ENCODE data around the gene RSPH6A. TPM values are rescaled to one million over a fixed set of nuclear protein-coding genes. Genes with fewer than 3 reads are reported as not detected.

Gene RSPH6A
- total RNA-seq, 3 donors from 2014 or later = 0.15 to 0.33 (median 0.26) TPM

- H3K36me3 Mint-ChIP-seq (ENCODE audit: insufficient read depth) = peaks cover 21% of the 10 kb centered on the region
- DNase-seq (no peak), ATAC-seq (no peak)
- H3K4me3 Mint-ChIP-seq = no peak overlapping the region
- peaks cover 27% of the 10 kb centered on the region for H3K27me3 Mint-ChIP-seq (ENCODE audit: low read depth)
- peaks cover 17% of the 10 kb centered on the region for H3K4me1 Mint-ChIP-seq (ENCODE audit: low read depth)
- no peaks in the 10 kb centered on the region for H3K9me3 Mint-ChIP-seq
Measured at GRCh38 chr19:45782820-45783785, 32.0 kb downstream of the RSPH6A start.

DNA sequence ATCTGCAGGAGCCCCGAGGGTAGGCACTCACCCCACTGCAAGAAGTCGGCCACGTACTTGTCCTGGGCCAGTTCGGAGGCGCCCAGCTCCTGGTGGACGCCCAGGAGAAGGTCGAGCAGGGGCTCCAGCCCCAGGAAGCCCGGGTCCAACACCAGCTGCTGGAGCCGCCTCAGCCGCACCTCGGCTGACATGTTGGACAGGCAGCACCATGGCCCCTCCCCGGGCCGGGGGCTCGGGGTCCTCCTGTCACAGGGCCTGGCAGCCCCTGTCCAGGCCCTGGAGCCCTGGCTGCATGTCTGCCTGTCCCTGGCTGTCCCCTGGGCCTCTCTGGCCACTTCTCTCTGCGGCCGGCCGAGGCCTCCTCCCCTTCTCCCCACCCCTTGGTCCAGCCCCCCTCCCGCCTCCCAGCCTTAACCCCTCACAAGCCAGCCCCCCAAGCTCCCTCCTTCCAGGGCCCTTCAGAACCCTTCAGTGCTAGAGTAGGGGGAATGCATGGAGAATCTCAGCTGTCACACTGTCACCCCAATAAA, 32.9 kb downstream of the RSPH6A start, which contains the start of gene DMPK:
TSS of gene DMPK (minus strand) at position 329 of the 530 bp plus-strand sequence. CDS start at position 191, 138 bp downstream.
- no peak for ATAC-seq
- no peak for DNase-seq
- Mint-ChIP-seq H3K9me3 (no peaks in the 10 kb centered on the region), H3K4me3 (no peak within 1 kb of the TSS), H3K27me3 (ENCODE audit: low read depth) (peaks cover 32% of the 10 kb centered on the region), H3K4me1 (ENCODE audit: low read depth) (peaks cover 17% of the 10 kb centered on the region), H3K36me3 (ENCODE audit: insufficient read depth) (peaks cover 17% of the 10 kb centered on the region)

GRCh38 chr19:45781214-45782161, 33.6 kb downstream of the RSPH6A start:
- peaks cover 17% of the 10 kb centered on the region for H3K4me1 Mint-ChIP-seq (ENCODE audit: low read depth)
- H3K9me3 Mint-ChIP-seq = no peaks in the 10 kb centered on the region
- no peak overlapping the region for H3K4me3 Mint-ChIP-seq
- peaks cover 17% of the 10 kb centered on the region for H3K36me3 Mint-ChIP-seq (ENCODE audit: insufficient read depth)
- H3K27me3 Mint-ChIP-seq (ENCODE audit: low read depth) = peaks cover 35% of the 10 kb centered on the region
- DNase-seq = no peak
- no peak for ATAC-seq

DNA sequence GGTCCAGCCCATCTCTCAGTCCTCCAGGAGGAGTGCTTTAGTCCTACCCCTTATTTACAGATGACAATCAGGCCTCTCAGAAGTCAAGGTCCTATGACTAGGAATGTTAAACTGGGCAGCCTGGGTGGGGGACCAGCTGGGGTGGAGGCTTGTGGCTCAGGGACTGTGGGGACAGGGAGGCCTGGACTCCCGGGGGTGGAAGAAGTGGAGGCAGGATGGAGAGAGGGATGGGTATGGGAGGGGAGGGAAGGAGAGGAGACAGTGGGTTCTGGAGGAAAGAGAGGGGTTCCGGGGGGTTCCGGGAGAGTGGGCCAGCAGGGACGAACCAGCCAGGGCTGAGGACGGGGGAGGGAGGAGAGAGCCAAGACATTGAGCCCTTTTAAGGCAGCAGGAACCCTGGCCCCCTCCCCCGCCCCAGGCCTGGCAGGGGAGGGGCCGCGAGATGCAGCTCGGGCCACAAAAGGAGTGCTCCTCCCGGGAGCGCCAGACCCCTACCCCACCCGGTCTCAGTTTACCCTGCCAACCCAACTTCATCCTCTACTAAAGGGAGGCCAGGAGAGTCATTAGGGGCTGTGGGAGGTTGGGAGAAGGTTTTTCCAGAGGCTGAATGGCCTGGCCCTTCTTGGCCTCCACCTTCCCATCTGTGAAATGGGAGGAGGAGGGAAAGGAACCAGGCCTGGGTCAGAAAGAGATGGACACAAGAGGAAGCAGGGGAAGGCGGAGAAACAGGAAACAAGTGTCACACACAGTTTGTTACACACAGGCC, 34.5 kb downstream of the RSPH6A start:
- H3K27me3 Mint-ChIP-seq (ENCODE audit: low read depth) = peaks cover 35% of the 10 kb centered on the region
- H3K9me3 Mint-ChIP-seq = no peaks in the 10 kb centered on the region
- H3K36me3 Mint-ChIP-seq (ENCODE audit: insufficient read depth) = peaks cover 14% of the 10 kb centered on the region
- no peak for ATAC-seq
- no peak overlapping the region for H3K4me3 Mint-ChIP-seq
- H3K4me1 Mint-ChIP-seq (ENCODE audit: low read depth) = peaks cover 17% of the 10 kb centered on the region
- no peak for DNase-seq

DNA sequence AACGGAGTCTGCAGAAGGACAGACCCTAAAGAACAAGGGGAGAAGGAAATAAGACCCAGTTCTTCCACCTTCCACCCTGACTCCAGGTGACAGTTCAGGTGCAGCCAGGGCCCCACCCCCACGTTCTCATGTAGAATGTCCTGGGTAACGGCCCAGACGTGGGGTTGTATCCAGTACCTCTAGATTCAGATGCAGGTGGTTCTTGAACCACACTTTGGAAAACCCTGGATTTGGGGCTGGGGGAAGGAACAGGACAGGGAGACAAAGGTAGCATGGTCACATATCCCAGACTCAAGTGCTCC, 35.0 kb downstream of the RSPH6A start:
- no peak for ATAC-seq
- Mint-ChIP-seq H3K36me3 (ENCODE audit: insufficient read depth) (peaks cover 11% of the 10 kb centered on the region), H3K4me3 (no peak overlapping the region), H3K4me1 (ENCODE audit: low read depth) (peaks cover 17% of the 10 kb centered on the region), H3K9me3 (no peaks in the 10 kb centered on the region), H3K27me3 (ENCODE audit: low read depth) (peaks cover 35% of the 10 kb centered on the region)
- no peak for DNase-seq

GRCh38 chr19:45779231-45780145, 35.6 kb downstream of the RSPH6A start:
- H3K36me3 Mint-ChIP-seq (ENCODE audit: insufficient read depth) = peaks cover 10% of the 10 kb centered on the region
- no peaks in the 10 kb centered on the region for H3K9me3 Mint-ChIP-seq
- peak overlapping the region; percentile 73 for H3K4me3 Mint-ChIP-seq
- peaks cover 17% of the 10 kb centered on the region for H3K4me1 Mint-ChIP-seq (ENCODE audit: low read depth)
- DNase-seq = peak; percentile 81
- H3K27me3 Mint-ChIP-seq (ENCODE audit: low read depth) = peaks cover 35% of the 10 kb centered on the region
- ATAC-seq = peak; percentile 96 to 98

GRCh38 chr19:45778010-45778661, 37.0 kb downstream of the RSPH6A start:
- Mint-ChIP-seq H3K4me1 (ENCODE audit: low read depth) (peaks cover 17% of the 10 kb centered on the region), H3K4me3 (no peak overlapping the region)
- ATAC-seq = no peak

GRCh38 chr19:45777395-45777961, 37.6 kb downstream of the RSPH6A start:
- H3K4me1 Mint-ChIP-seq (ENCODE audit: low read depth) = peaks cover 17% of the 10 kb centered on the region

More at GRCh38 chr19:45778010-45778661, 37.0 kb downstream of the RSPH6A start:
- H3K27me3 Mint-ChIP-seq (ENCODE audit: low read depth) = peaks cover 33% of the 10 kb centered on the region
- no peaks in the 10 kb centered on the region for H3K9me3 Mint-ChIP-seq
- no peak for DNase-seq
- H3K36me3 Mint-ChIP-seq (ENCODE audit: insufficient read depth) = peaks cover 7% of the 10 kb centered on the region

DNA sequence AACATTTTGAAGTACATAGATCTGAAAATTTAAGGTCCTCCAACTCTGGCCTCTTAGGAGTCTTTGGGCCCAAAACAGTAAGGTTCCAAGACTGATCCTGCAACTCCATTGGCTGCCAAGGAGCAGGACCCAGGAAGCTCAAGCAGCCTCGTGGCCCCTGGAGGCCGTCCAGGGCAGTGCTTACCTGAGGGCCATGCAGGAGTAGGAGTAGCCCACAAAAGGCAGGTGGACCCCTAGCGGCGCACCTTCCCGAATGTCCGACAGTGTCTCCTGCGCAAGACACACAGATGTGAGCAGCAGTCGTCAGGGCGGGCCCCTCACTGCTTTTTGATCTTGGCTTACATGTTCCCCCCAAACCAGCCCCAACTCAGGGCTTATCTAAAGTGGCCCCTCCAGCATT, 40.3 kb downstream of the RSPH6A start:
- no peak for ATAC-seq
- no peaks in the 10 kb centered on the region for H3K9me3 Mint-ChIP-seq
- peaks cover 23% of the 10 kb centered on the region for H3K4me1 Mint-ChIP-seq (ENCODE audit: low read depth)
- H3K27me3 Mint-ChIP-seq (ENCODE audit: low read depth) = peaks cover 21% of the 10 kb centered on the region
- DNase-seq = no peak
- peaks cover 7% of the 10 kb centered on the region for H3K36me3 Mint-ChIP-seq (ENCODE audit: insufficient read depth)
- H3K4me3 Mint-ChIP-seq = no peak overlapping the region

More at GRCh38 chr19:45777395-45777961, 37.6 kb downstream of the RSPH6A start:
- no peak overlapping the region for H3K4me3 Mint-ChIP-seq
- H3K9me3 Mint-ChIP-seq = no peaks in the 10 kb centered on the region
- peaks cover 33% of the 10 kb centered on the region for H3K27me3 Mint-ChIP-seq (ENCODE audit: low read depth)
- ATAC-seq (no peak), DNase-seq (no peak)
- H3K36me3 Mint-ChIP-seq (ENCODE audit: insufficient read depth) = peaks cover 7% of the 10 kb centered on the region

GRCh38 chr19:45773384-45773783, 41.7 kb downstream of the RSPH6A start:
- Mint-ChIP-seq H3K36me3 (ENCODE audit: insufficient read depth) (peaks cover 5% of the 10 kb centered on the region), H3K4me1 (ENCODE audit: low read depth) (peaks cover 14% of the 10 kb centered on the region), H3K27me3 (ENCODE audit: low read depth) (peaks cover 8% of the 10 kb centered on the region), H3K9me3 (no peaks in the 10 kb centered on the region), H3K4me3 (no peak overlapping the region)
- DNase-seq (no peak), ATAC-seq (no peak)

GRCh38 chr19:45772912-45773311, 42.2 kb downstream of the RSPH6A start:
- DNase-seq (no peak), ATAC-seq (no peak)
- Mint-ChIP-seq H3K4me1 (ENCODE audit: low read depth) (peaks cover 12% of the 10 kb centered on the region), H3K27me3 (ENCODE audit: low read depth) (peaks cover 7% of the 10 kb centered on the region), H3K4me3 (no peak overlapping the region), H3K36me3 (ENCODE audit: insufficient read depth) (peaks cover 4% of the 10 kb centered on the region), H3K9me3 (no peaks in the 10 kb centered on the region)

GRCh38 chr19:45772130-45772840, 42.8 kb downstream of the RSPH6A start:
- no peaks in the 10 kb centered on the region for H3K9me3 Mint-ChIP-seq
- no peak overlapping the region for H3K4me3 Mint-ChIP-seq
- ATAC-seq (no peak), DNase-seq (no peak)
- H3K4me1 Mint-ChIP-seq (ENCODE audit: low read depth) = peaks cover 12% of the 10 kb centered on the region
- peaks cover 3% of the 10 kb centered on the region for H3K36me3 Mint-ChIP-seq (ENCODE audit: insufficient read depth)
- peaks cover 3% of the 10 kb centered on the region for H3K27me3 Mint-ChIP-seq (ENCODE audit: low read depth)

Measured in activated T-cell treated with anti-CD3 and anti-CD28 coated beads, Interleukin-2, amount 50 U/mL, for 4 hours (primary cell).